GM18517 (cell line): ENCODE measurements around the gene CNN2.

ENCODE experiments used
- ATAC-seq: cut with Tn5 transposase; IDR thresholded peaks from one replicate; pipeline ENCODE4 v1.9.1; 2021; ENCODE audit warnings: mild to moderate bottlenecking, moderate library complexity; ENCODE audit not compliant: unreplicated experiment

Gene CNN2

GRCh38 chr19:1064661-1065605, 38.5 kb downstream of the CNN2 start:
- ATAC-seq: no peak

DNA sequence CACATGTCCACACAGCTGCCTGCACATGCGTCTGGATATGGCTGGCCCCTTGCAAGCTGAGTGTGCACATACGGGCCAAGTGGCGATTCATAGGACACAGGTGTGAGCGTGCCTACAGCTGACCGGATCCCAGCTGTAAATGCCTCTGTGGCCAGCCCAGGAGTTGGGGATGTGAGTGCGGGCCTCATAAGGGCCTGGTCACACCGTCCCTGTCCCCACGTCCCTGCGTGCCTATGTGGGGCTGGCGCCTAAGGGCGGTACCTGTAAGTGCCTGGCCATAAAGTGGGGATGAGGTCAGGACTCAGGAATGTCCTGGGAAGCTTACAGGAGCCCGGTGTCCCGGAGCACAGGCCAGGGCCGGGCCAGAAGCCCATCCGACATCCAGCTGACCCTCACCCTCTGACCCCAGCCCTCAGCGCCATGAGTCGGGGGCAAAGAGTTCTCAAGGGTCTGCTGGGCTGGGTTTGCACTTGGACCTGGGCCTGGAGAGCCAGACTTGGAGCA, 39.2 kb downstream of the CNN2 start:
- no peak for ATAC-seq

GRCh38 chr19:1066251-1066747, 39.9 kb downstream of the CNN2 start:
- no peak for ATAC-seq

DNA sequence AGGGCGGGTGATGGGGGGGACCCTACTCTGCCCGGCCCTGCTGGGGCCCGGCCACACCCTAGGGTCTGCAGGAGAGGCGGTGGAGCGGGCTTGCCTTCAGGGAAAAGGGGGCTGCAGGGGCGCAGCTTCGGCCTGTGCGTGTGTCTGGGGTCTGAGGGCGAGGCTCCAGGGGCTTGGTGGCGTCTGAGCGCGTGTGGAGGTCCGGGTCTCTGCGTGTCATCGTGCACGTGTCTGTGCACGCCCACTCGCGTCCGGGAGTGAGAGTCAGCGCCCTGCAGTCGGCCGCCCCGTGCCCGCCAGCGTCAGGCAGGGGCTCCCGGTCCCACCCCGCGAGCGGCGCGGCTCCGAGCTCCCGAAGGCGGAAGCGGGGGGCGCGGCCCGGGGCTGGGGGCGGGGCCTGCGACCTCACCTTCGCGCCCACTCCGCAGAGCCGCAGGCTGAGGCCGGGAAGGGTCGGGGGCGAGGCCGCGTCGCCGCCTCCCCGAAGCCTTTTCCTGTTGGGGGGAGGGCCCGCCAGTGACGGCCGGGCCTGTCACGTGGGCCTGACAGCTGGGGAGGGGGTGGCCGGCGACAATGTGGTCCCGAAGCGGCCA, 40.4 kb downstream of the CNN2 start, which contains the start of gene ARHGAP45:
Gene ARHGAP45 (plus strand): TSS at position 420 of the 593 bp plus-strand sequence. CDS start 239 bp downstream, outside the sequence.
- no peak for ATAC-seq

DNA sequence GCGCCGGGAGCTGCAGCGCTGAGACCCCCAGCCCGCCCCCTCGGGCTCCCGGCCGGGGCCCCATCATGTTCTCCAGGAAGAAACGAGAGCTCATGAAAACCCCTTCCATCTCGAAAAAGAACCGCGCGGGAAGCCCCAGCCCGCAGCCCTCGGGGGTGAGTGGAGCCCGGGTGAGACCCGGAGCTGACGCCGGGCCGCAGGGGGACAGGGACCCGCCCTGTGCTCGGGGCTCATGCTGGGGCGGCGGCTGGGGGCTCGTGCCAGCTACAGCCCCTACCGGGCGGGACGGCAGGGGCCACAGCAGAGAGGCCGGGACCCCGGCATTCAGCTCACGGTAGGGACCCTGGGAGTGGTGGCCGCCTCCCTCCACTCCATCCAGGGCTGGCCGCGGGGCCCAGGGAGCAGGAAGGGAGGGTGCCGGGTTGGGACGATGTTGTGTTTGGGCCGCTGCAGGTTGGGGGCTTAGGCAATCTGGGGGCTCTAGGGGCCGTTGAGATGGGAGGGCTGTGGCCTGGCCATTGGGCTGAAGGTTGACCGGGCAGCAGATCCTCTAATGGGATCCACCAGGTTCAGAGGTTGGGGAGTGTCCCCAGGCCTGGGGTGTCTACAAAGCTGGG, 41.0 kb downstream of the CNN2 start:
- ATAC-seq: no peak

DNA sequence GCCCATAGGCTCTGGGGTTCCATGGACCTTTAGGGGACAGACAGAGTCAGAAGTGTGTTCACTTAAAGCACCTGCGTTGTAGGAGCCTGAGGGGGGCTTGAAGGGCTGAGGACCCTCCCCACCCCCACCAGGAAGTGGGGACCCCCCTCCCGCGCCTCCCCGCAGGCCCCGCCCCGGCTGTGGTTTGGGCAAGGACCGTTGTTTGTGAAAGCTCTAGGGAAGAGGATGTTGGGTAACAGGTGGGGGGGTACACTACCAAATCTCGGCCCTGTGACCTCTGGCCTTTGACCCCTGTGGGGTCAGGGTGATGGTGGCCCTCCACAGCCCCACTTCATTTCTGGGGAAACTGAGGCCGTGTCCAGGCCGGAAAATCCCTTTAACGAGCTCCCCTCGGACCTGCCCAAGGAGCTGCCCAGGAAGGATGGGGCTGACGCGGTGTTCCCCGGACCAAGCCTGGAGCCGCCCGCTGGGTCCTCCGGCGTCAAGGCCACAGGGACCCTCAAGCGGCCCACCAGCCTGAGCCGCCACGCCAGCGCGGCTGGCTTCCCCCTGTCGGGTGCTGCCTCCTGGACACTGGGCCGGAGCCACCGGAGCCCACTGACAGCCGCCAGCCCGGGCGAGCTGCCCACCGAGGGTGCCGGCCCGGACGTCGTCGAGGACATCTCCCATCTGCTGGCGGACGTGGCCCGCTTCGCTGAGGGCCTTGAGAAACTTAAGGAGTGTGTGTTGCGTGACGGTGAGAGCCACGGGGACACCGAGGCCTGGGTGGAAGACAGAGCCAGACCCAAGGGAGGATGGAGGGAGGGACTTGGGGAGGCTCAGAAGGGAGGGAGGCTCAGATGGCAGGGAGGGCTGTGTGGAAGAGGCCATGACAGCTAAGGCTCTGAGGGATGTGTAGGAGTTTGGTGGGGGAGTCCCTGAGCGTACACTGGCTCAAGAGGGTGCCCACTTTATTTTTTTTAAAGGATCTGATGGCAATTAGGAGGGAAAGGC, 41.9 kb downstream of the CNN2 start:
- no peak for ATAC-seq

- no peak for ATAC-seq
Measured at GRCh38 chr19:1069009-1069779, 42.8 kb downstream of the CNN2 start.

DNA sequence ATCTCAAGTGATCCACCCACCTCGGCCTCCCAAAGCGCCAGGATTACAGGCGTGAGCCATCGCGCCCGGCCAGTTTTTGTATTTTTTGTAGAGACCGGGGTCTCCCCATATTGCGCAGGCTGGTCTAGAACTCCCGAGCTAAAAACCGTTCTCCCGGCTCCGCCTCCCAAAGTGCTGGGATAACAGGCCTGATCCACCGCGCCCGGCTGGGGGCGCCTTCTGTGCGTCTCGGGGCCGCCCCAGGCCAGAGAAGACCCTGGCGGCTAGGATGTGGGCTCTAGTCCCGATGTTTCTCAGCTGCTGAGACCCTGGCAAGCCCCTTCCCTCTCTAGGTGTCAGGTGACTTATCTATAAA, 44.1 kb downstream of the CNN2 start:
- no peak for ATAC-seq

DNA sequence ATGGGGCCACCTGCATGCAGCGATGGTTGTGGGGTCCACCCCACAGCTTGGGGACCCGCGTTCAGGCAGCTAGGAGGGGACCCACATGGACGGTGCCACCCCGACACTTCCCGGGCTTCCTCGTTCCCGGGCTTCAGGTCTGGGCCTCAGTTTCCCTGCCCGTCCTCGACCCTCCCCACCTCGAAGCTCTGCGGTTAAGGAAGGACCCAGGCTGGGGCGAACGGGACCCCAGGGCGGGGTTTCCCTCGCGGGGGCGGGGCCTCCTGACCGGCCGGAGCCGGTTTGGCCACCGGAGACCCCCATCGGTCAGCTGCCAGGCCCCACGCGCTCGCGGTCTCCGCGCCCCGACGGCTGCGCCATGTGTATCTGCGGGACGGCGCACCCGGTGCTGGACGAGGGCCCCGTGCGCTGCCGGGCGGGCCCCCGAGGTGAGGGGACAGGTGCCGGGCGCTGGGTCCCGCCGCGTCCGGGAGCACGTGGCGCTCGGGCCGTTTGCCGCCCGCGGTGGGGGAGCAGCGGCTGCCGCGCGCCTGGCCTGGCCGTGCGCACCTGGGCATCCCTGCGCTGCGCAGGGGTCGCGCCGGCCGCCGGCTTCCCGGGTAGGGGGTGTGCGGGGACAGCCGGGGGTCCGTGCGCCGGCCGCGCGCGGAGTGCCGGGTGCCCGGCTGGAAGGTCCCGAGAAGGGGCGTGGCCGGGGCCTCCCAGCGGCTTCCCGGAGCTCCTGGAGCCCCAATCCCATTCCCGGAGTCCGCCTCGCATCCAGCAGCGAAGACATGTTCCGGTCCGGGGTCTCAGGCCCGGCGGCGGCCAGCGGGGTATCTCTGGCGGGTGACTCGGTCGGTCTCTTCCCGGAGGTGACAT, 44.8 kb downstream of the CNN2 start:
- ATAC-seq: no peak

GRCh38 chr19:1072371-1073015, 46.1 kb downstream of the CNN2 start:
- no peak for ATAC-seq

DNA sequence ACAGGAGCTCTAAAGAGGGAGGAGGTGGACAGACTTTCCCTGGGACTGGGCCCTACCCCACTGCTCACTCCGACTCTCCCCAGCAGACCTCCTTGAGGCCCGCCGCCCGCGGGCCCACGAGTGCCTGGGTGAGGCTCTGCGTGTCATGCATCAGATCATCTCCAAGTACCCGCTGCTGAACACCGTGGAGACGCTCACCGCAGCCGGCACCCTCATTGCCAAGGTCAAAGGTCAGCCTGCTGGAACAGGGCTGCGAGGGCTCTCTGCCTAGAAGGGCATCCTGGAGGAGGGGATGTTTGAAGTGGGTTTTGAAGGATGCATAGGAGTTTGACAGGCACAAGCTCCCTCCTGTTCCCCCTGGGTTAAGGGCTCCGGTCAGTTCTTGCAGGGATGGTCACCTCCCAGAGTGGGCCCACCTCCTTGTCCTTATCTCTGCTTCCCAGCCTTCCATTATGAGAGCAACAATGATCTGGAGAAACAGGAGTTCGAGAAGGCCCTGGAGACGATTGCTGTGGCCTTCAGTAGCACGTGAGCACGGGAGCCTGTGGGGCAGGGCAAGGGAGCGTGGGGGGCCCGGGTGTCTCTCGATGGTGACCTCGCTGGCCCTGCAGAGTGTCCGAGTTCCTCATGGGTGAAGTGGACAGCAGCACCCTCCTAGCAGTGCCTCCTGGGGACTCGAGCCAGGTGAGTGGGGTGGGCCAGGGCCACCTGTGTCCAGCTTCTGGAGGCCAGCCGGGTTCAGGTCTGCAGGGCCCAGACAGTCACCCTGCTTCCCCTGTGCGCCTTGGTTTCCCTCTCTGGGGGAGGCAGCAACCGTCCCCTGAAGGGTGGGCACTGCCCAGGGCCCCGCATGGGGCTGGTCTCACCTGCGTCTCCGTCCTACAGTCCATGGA, 46.9 kb downstream of the CNN2 start:
- no peak for ATAC-seq

DNA sequence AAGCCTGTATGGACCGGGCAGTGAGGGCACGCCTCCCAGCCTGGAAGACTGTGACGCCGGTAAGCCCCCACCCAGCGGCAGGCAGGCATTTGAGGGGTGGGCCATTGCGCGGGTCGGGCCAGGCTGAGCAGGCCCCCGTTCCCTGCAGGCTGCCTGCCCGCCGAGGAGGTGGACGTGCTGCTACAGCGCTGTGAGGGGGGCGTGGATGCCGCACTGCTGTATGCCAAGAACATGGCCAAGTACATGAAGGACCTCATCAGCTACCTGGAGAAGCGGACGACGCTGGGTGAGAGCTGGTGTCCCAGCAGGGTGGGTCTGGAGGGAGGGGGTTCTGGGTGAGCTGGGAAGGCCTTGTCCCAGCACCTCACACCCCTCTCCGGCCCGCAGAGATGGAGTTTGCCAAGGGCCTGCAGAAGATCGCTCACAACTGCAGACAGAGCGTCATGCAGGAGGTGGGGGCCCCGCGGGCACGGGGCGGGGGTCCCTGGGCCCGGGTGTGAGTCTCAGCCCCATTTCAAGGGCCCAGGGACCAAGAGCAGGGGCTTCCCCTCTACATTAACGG, 47.6 kb downstream of the CNN2 start:
- ATAC-seq: no peak

- peak; percentile 44 for ATAC-seq
Measured at GRCh38 chr19:1074544-1075283, 48.3 kb downstream of the CNN2 start.

DNA sequence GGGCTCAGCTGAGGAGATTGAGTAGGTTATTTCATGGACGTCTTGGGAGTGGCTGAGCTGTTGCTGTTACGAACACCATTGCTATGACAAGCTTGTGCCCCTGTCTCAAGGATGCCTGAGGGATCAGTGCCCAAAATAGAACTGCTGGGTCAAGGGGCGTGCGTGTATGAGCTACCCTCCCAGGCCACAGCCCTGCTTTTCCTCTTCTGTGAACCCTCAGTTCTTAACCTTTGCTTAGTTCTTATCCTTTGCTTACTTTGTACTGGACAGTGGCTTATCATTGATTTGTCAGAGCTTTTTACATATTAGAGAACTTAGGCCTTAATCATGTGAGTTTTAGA, 49.6 kb downstream of the CNN2 start:
- ATAC-seq: no peak

DNA sequence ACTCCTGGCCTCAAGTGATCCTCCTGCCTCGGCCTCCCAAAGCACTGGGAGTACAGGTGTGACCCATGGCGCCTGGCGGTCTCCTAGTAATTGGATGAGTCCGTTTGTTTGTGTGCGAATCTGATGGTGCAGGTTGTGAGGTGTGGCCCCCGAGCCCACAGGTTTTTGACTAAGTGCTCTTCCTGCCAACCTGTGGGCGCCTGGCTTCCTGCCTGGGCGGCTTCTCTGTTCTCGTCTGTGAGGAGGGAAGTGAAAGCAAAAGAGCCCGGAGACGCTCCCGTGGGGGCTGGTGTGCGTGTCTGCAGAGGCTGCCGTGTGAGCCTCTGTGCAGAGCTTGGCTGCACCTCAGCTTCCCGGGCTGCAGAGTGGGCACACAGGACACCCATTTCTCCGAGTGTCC, 50.5 kb downstream of the CNN2 start:
- peak; percentile 55 for ATAC-seq

GRCh38 chr19:1079566-1080111, 53.2 kb downstream of the CNN2 start:
- no peak for ATAC-seq
